Lung (tissue), 12 donors: ENCODE data around the gene SLC25A12. TPM values are rescaled to one million over a fixed set of nuclear protein-coding genes. Genes with fewer than 3 reads are reported as not detected.
"Not testable (repeated sequence)": the region's sequence is repeated elsewhere in the genome, so short reads cannot be mapped to it uniquely, and the experiment has no call there.

ENCODE experiments used
- ATAC-seq: fragments of 200-7000 bp; cut with Tn5 transposase; one replicate; pipeline ENCODE4 v1.9.1; 2020; ENCODE audit warnings: moderate number of reproducible peaks; ENCODE audit not compliant: insufficient read depth, low FRiP score
- DNase-seq, 3 donors: peaks; one replicate each; pipeline ENCODE4 v3.0.0-alpha.2; 2013 to 2017
- H3K27ac ChIP-seq, 2 donors: one replicate each; pipeline ENCODE4 v1.5.1; 2013; ENCODE audit warnings: mild to moderate bottlenecking in 2 of 2, moderate library complexity in 2 of 2, control low read depth in 1 of 2, inconsistent platforms in 1 of 2, low read depth in 1 of 2, low read length in 1 of 2
- H3K27me3 ChIP-seq, 3 donors: one replicate each; pipeline ENCODE4 v1.5.1; 2013; ENCODE audit warnings: low read length in 2 of 3; ENCODE audit not compliant: control insufficient read depth in 3 of 3, insufficient read depth in 3 of 3
- H3K36me3 ChIP-seq, 4 donors: one replicate each; pipeline ENCODE4 v1.5.1; 2013; ENCODE audit warnings: low read length in 4 of 4, mild to moderate bottlenecking in 1 of 4, moderate library complexity in 1 of 4; ENCODE audit not compliant: control insufficient read depth in 4 of 4, insufficient read depth in 4 of 4
- H3K4me1 ChIP-seq, 5 donors: one replicate each; pipeline ENCODE4 v1.5.1; 2013; ENCODE audit warnings: low read length in 5 of 5, mild to moderate bottlenecking in 2 of 5, moderate library complexity in 1 of 5; ENCODE audit not compliant: control insufficient read depth in 5 of 5, insufficient read depth in 5 of 5
- H3K4me3 ChIP-seq: one replicate; pipeline ENCODE4 v1.5.1; 2013; ENCODE audit warnings: mild to moderate bottlenecking, control low read depth, moderate library complexity
- H3K9ac ChIP-seq, 2 donors: one replicate each; pipeline ENCODE4 v1.5.1; 2013; ENCODE audit warnings: low read length in 2 of 2, control low read depth in 1 of 2; ENCODE audit not compliant: insufficient read depth in 1 of 2
- H3K9me3 ChIP-seq, 4 donors: one replicate each; pipeline ENCODE4 v1.5.1; 2013; ENCODE audit warnings: low read length in 3 of 4, mild to moderate bottlenecking in 1 of 4, moderate library complexity in 1 of 4; ENCODE audit not compliant: control insufficient read depth in 4 of 4, insufficient read depth in 3 of 4
- CTCF ChIP-seq: IDR thresholded peaks from 2 replicates; pipeline ENCODE4 v1.5.1; 2012; ENCODE audit warnings: mild to moderate bottlenecking; ENCODE audit errors: control extremely low read depth, extremely low read depth
- WGBS, 2 donors: extraction: QIAGEN DNeasy Blood & Tissue Kit; methylation state at CpG; one replicate each; pipeline ENCODE4 v1.1.7; 2013; 5-methylcytosine and 5-hydroxymethylcytosine counted together
- polyA plus RNA-seq, 2 donors: library from polyadenylated mRNA; stranded (reverse); fragments of 200-250 nt; gene quantifications; one replicate each; pipeline ENCODE4 v1.2.1, GENCODE V29; 2013
- total RNA-seq, 2 donors: library from RNA; depleted of rRNA in 1 of 2; stranded (reverse); fragments of >200 nt in 1 of 2; gene quantifications; one replicate each; pipeline ENCODE4 v1.2.1, GENCODE V29; 2014 to 2021
- donor health status: control.
- donor health status: control.
- donor health status: Bipolar disorder and iron deficiency.
- donor health status: healthy.
- donor health status: DM: yes; HTN: yes; CAD: no.

Gene SLC25A12
- total and polyA plus RNA-seq, 4 donors = 6.9 to 22.4 (median 14.2) TPM

GRCh38 chr2:171785450-171785849 lies 108.6 kb downstream of the SLC25A12 start:
- no peak for ATAC-seq
- 83 to 98% methylated on average over 3 of the region's 3 CpGs for WGBS, 2 donors
- H3K4me1 ChIP-seq = no peaks in the 10 kb centered on the region
- no peaks in the 10 kb centered on the region for H3K27me3 ChIP-seq
- H3K27ac ChIP-seq = no peak overlapping the region
- H3K36me3 ChIP-seq = peaks cover 12 to 35% (median 21%) of the 10 kb centered on the region in 4 donors
- DNase-seq = no peak
- no peak overlapping the region for H3K9ac ChIP-seq
- TF ChIP-seq CTCF = no peak
- peaks cover 0 to 3% (median 0%) of the 10 kb centered on the region in 4 donors for H3K9me3 ChIP-seq
- no peak overlapping the region for H3K4me3 ChIP-seq

- ATAC-seq = no peak
- no peak for DNase-seq
- no peak for TF ChIP-seq CTCF
- Histone ChIP-seq H3K4me3 (no peak overlapping the region), H3K4me1 (no peaks in the 10 kb centered on the region), H3K36me3 (peaks cover 0 to 14% (median 1%) of the 10 kb centered on the region in 4 donors), H3K27me3 (no peaks in the 10 kb centered on the region), H3K27ac (no peak overlapping the region), H3K9me3 (no peaks in the 10 kb centered on the region), H3K9ac (no peak overlapping the region)
- WGBS, 2 donors = 95 to 97% methylated on average over 3 of the region's 3 CpGs
These were observed 115.5 kb downstream of the SLC25A12 start for GRCh38 chr2:171778515-171778914.

GRCh38 chr2:171774581-171774980 lies 119.5 kb downstream of the SLC25A12 start:
- H3K9ac ChIP-seq, ATAC-seq, H3K27ac ChIP-seq, H3K4me3 ChIP-seq, H3K9me3 ChIP-seq, DNase-seq, H3K36me3 ChIP-seq, H3K4me1 ChIP-seq, H3K27me3 ChIP-seq: not testable (repeated sequence)
- 96 to 99% methylated on average over 33 of the region's 35 CpGs for WGBS, 2 donors

- WGBS, 2 donors = 95 to 96% methylated on average over 5 of the region's 5 CpGs
- Histone ChIP-seq H3K27me3 (no peaks in the 10 kb centered on the region), H3K9ac (no peak overlapping the region), H3K4me1 (no peaks in the 10 kb centered on the region), H3K27ac (no peak overlapping the region), H3K36me3 (peaks cover 0 to 4% (median 0%) of the 10 kb centered on the region in 4 donors), H3K9me3 (peaks cover 0 to 6% (median 0%) of the 10 kb centered on the region in 4 donors), H3K4me3 (no peak overlapping the region)
- DNase-seq (no peak), ATAC-seq (no peak)
- no peak for TF ChIP-seq CTCF
These were observed 121.7 kb downstream of the SLC25A12 start for GRCh38 chr2:171772373-171772772.
